ENCODE measurements around the gene ANKRD31. TPM values are rescaled to one million over a fixed set of nuclear protein-coding genes. Genes with fewer than 3 reads are reported as not detected.

ANKRD31 gene, protein sequence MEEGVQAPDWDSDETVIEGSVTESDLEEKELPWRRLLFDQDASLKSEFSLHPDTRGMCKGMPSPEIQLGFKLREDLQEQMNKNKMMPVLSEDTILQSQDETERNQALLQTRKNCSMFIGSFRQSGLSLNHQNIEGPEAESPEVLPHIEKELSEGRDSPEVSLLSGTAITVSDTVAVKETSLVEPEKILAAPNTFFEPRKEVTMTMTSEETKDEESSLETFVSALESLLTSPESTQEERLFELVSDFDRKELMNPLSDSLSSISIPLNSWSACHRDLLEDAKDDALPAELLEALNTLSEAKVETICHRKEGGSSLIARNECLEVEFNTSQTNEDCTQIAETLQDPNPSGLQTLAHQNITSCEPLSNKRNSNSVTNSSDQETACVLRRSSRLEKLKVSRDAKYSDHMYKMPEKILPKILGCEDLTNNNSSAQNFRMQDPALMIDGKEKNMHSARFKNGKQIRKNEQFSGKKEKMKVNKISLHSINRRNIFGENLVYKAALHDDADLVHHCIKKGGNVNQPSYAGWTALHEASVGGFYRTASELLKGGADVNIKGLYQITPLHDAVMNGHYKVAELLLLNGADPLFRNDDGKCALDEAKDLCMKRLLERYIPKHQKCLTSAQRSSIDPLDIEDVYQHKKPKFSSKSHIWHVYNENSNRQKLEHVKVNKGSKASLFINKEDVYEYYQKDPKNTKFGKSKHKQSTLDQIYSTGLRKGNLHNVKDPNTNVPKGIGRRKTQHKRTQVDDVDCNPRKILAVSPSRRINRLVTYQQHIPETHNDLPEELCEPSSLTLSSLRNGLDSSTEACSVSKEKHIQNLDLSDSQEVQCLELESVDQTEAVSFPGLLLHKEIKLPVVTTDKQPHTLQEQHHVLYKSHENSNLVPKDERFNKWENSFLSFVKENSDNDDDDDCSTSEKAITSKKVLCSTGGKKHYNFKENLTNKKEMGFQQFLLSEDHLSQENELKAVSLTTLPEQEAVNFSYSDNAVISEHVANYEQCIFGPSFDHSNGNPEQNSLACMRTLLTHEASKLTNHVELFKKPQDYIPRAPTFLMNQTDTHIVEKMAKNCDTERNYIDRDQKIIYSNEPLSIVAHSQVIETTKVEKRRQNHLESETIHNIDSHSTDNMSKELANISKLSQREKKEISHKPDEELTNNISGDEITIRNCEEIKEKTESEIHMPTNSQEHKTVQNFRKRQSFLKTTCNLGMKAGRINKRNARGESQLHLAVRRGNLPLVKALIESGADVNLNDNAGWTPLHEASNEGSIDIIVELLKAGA (N-terminal part only)
- total RNA-seq, result 0.21 and 0.34 TPM in 2 replicates

GRCh38 chr5:75236322-75237316 is at the start of gene ANKRD31:
Gene ANKRD31, minus strand, starts transcription at chr5:75236878. Its CDS starts 192 bp downstream, at chr5:75236686.

DNA sequence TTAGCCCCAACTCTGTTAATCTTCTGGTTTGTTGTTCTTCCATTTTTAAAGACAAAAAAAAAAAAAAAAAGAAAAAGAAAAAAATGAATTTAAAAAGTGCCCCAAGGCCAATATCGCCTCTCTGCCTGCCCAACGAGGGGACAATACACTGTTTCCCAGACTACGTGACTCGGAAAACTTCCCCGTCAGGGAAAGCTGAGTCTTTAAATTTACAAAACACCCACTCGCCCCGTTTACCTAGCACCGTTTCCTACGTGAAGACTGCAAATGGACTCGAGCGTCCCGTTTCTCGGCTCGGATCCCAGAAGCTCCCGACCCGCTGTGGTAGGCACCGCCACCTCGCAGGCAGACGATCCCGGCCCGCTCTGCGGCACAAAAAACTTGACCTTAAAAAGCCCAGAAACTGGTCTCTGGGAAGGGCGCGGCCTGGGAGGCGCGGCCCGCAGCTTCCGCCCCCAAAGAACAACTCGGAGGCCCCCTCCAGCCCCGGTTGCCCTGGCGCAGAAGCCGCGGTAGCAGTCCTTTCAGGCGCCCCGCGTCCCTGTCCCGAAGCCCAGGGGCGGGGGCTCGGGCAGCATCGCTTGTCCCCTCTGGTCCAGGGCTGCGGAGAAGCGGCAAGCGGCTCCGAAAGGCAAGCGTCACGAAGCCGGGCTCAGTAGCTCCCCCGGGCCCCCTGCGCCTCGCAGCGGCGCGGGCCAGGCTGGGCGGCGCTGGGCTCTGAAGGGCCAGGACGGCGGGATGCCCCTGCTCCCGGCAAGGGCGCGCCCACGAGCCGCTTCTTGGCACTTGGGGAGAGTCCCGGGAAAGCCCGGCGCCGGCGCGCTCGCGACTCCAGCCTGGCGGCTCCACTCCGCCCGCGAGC is 184.3 kb downstream of the ANKRD31 start, which contains the start of gene GCNT4:
Gene GCNT4, minus strand, starts transcription at position 367 of the 862 bp plus-strand sequence. CDS start 22,521 bp downstream, outside the sequence.

Other genes with a start within 250 kb of the ANKRD31 start
- 3.4 and 5.4 TPM in 2 replicates for gene GCNT4, start 184.3 kb downstream of the ANKRD31 start, total RNA-seq
- 135 and 143 TPM in 2 replicates for gene HMGCR, start 100.3 kb upstream of the ANKRD31 start, total RNA-seq